Adrenal gland (tissue), 12 donors: ENCODE results near the gene MDM1. TPM values are rescaled to one million over a fixed set of nuclear protein-coding genes. Genes with fewer than 3 reads are reported as not detected.

Experiments
- DNase-seq, 7 donors: peaks; one replicate each; pipeline ENCODE4 v3.0.0-alpha.2; 2019 to 2020
- H3K27ac ChIP-seq, 5 donors: fragments of 200-600 bp; sonication (generic) in 4 of 5; 1 replicate in 3 of 5; 2 replicates in 2 of 5; pipeline versions ENCODE4 v1.5.1 to v1.8.0; 2016 to 2020; ENCODE audit warnings: mild to moderate bottlenecking in 1 of 5
- H3K27me3 ChIP-seq: fragments of 200-600 bp; 2 replicates; pipeline ENCODE4 v1.8.0; 2021
- H3K36me3 ChIP-seq, 2 donors: fragments of 200-600 bp; replicated peaks in 1 of 2; 1 replicate in 1 of 2; 2 replicates in 1 of 2; pipeline versions ENCODE4 v1.5.1 to v1.8.0; 2018 to 2022
- H3K4me1 ChIP-seq, 2 donors: fragments of 200-600 bp; replicated peaks in 1 of 2; 1 replicate in 1 of 2; 2 replicates in 1 of 2; pipeline versions ENCODE4 v1.5.1 to v1.8.0; 2018 to 2021
- H3K4me3 ChIP-seq, 4 donors: fragments of 200-600 bp; sonication (generic) in 3 of 4; one replicate each; pipeline ENCODE4 v1.5.1; 2016 to 2018
- H3K9me3 ChIP-seq, 3 donors: fragments of 200-600 bp; sonication (generic) in 1 of 3; replicated peaks in 1 of 3; 1 replicate in 2 of 3; 2 replicates in 1 of 3; pipeline versions ENCODE4 v1.5.1 to v1.8.0; 2016 to 2021
- CTCF ChIP-seq, 6 experiments: fragments of 450-650 bp in 4 of 6; fragments of 200-600 bp in 2 of 6; sonication (generic) in 1 of 6; IDR thresholded peaks; 1 replicate in 5 of 6; 2 replicates in 1 of 6; pipeline versions ENCODE4 v1.5.1 to v1.8.0; 2016 to 2021; ENCODE audit warnings: antibody characterized with exemption in 6 of 6, mild to moderate bottlenecking in 2 of 6, moderate library complexity in 1 of 6
- POLR2A ChIP-seq, 2 donors: fragments of 450-650 bp; IDR thresholded peaks; one replicate each; pipeline ENCODE4 v1.6.1; 2017; ENCODE audit warnings: antibody characterized with exemption in 2 of 2, mild to moderate bottlenecking in 2 of 2, moderate library complexity in 1 of 2
- WGBS, 4 donors: extraction: QIAGEN DNeasy Blood & Tissue Kit in 2 of 4; methylation state at CpG; one replicate each; pipeline versions ENCODE4 v1.1.5 to v1.1.7; 2013 to 2017; 5-methylcytosine and 5-hydroxymethylcytosine counted together
- intact Hi-C, 2 donors: fragments of 100-400 bp; cut with DNase I; formaldehyde crosslinking; loops; one replicate each; pipeline versions ENCODE4 v1.14.1 to v1.15.0; 2022 to 2023
- polyA plus RNA-seq, 3 donors: library from polyadenylated mRNA; stranded (reverse); fragments of 200-250 nt in 2 of 3; fragments of 350-450 nt in 1 of 3; fragmentation: Illumina TruSeq in 1 of 3; extraction: RNeasy Lipid Tissue Mini Kit (QIAGEN cat#74804) in 1 of 3; gene quantifications; one replicate each; pipeline ENCODE4 v1.2.3, GENCODE V29; 2013 to 2014
- total RNA-seq, 9 donors: library from RNA; depleted of rRNA in 4 of 9; stranded (reverse); fragments of >200 nt in 4 of 9; fragments of 120-200 nt in 1 of 9; fragmentation: NEBNext Ultra II Directional in 1 of 9; extraction: Animal tissue kit (Norgen Biotek cat#: 25700) in 1 of 9; gene quantifications; one replicate each; pipeline versions ENCODE4 v1.1.0 to v1.2.4, GENCODE V29; 2013 to 2023
- donor health status: healthy with polysubstance abuse.
- donor health status: Bipolar disorder and iron deficiency.
- donor health status: DM: yes; HTN: yes; CAD: no.
- donor health status: DM: no; HTN: no; CAD: no.
- donor health status: DM: no; HTN: no; CAD: no.
- donor health status: DM: yes; HTN: yes; CAD: no.

Gene MDM1
- total and polyA plus RNA-seq, 12 donors = 6.5 to 19.4 (median 10.5) TPM

GRCh38 chr12:68264158-68264855 is 67.9 kb downstream of the MDM1 start:
- Histone ChIP-seq H3K27ac (no peak overlapping the region), H3K4me1 (no peaks in the 10 kb centered on the region), H3K9me3 (no peaks in the 10 kb centered on the region), H3K27me3 (peaks cover 3% of the 10 kb centered on the region), H3K4me3 (no peak overlapping the region), H3K36me3 (no peaks in the 10 kb centered on the region)
- no peak for DNase-seq
- intact Hi-C loops = no loop called here
- TF ChIP-seq POLR2A (IDR thresholded peaks at IDR 0.05) (no peak), CTCF (IDR thresholded peaks at IDR 0.05) (no peak)
- WGBS, 4 donors = 83 to 90% (median 85%) methylated on average over 7 of the region's 7 CpGs

GRCh38 chr12:68263366-68263765 is 68.8 kb downstream of the MDM1 start:
- no peaks in the 10 kb centered on the region for H3K9me3 ChIP-seq
- intact Hi-C loops = no loop called here
- WGBS, 4 donors = 75 to 88% (median 83%) methylated on average over 1 of the region's 1 CpG

GRCh38 chr12:68261896-68262295 is 70.3 kb downstream of the MDM1 start:
- Histone ChIP-seq H3K27ac (no peak overlapping the region), H3K27me3 (peaks cover 3% of the 10 kb centered on the region), H3K4me1 (no peaks in the 10 kb centered on the region), H3K9me3 (no peaks in the 10 kb centered on the region), H3K4me3 (no peak overlapping the region), H3K36me3 (no peaks in the 10 kb centered on the region)
- DNase-seq = no peak
- intact Hi-C loops = no loop called here
- TF ChIP-seq POLR2A (IDR thresholded peaks at IDR 0.05) = no peak

More at GRCh38 chr12:68263366-68263765, 68.8 kb downstream of the MDM1 start:
- H3K4me1 ChIP-seq = no peaks in the 10 kb centered on the region
- no peak for DNase-seq
- H3K27ac ChIP-seq = no peak overlapping the region
- no peak for TF ChIP-seq CTCF (IDR thresholded peaks at IDR 0.05)
- no peak for TF ChIP-seq POLR2A (IDR thresholded peaks at IDR 0.05)
- no peak overlapping the region for H3K4me3 ChIP-seq
- no peaks in the 10 kb centered on the region for H3K36me3 ChIP-seq
- peaks cover 3% of the 10 kb centered on the region for H3K27me3 ChIP-seq

GRCh38 chr12:68260153-68260552 is 72.0 kb downstream of the MDM1 start:
- Histone ChIP-seq H3K27me3 (peaks cover 3% of the 10 kb centered on the region), H3K9me3 (no peaks in the 10 kb centered on the region), H3K36me3 (no peaks in the 10 kb centered on the region), H3K27ac (no peak overlapping the region), H3K4me1 (no peaks in the 10 kb centered on the region), H3K4me3 (no peak overlapping the region)
- TF ChIP-seq CTCF (IDR thresholded peaks at IDR 0.05) (no peak), POLR2A (IDR thresholded peaks at IDR 0.05) (no peak)
- 61 to 81% (median 69%) methylated on average over 3 of the region's 3 CpGs for WGBS, 4 donors
- intact Hi-C loops = no loop called here
- no peak for DNase-seq

GRCh38 chr12:68259318-68259940 is 72.7 kb downstream of the MDM1 start:
- H3K27me3 ChIP-seq = peaks cover 3% of the 10 kb centered on the region
- 60 to 66% (median 64%) methylated on average over 3 of the region's 3 CpGs for WGBS, 4 donors
- DNase-seq = no peak
- no peak overlapping the region for H3K27ac ChIP-seq
- intact Hi-C loops = no loop called here
- no peak overlapping the region for H3K4me3 ChIP-seq
- H3K4me1 ChIP-seq = no peaks in the 10 kb centered on the region
- no peaks in the 10 kb centered on the region for H3K9me3 ChIP-seq
- TF ChIP-seq CTCF (IDR thresholded peaks at IDR 0.05) = no peak
- TF ChIP-seq POLR2A (IDR thresholded peaks at IDR 0.05) = no peak
- H3K36me3 ChIP-seq = no peaks in the 10 kb centered on the region
